Activated CD8-positive, alpha-beta T cell treated with anti-CD3 and anti-CD28 coated beads for 36 hours (primary cell): ENCODE measurements around the gene NOP56. TPM values are rescaled to one million over a fixed set of nuclear protein-coding genes. Genes with fewer than 3 reads are reported as not detected.

ENCODE experiments used
- ATAC-seq: fragments of 200-7000 bp; cut with Tn5 transposase; one replicate; pipeline ENCODE4 v1.10.0; 2021; ENCODE audit warnings: mild to moderate bottlenecking, moderate library complexity
- CTCF ChIA-PET: fragments of 350-600 bp; sonication (Branson Sonifier 250); formaldehyde crosslinking; loops from one replicate; lab custom pipeline; 2021; ENCODE audit warnings: antibody characterized with exemption; lab: Charles Lee
- POLR2A ChIA-PET: fragments of 350-600 bp; sonication (Branson Sonifier 250); formaldehyde crosslinking; loops from one replicate; lab custom pipeline; 2021; ENCODE audit warnings: antibody characterized with exemption; lab: Charles Lee
- DNase-seq: peaks from one replicate; pipeline ENCODE4 v3.0.0-alpha.2; 2020
- H3K27ac Mint-ChIP-seq: one replicate; pipeline ENCODE4 v1.8.0; 2021; ENCODE audit warnings: mild to moderate bottlenecking, mixed read lengths
- H3K27me3 Mint-ChIP-seq: one replicate; pipeline ENCODE4 v1.8.0; 2021; ENCODE audit warnings: mixed read lengths
- H3K36me3 Mint-ChIP-seq: one replicate; pipeline ENCODE4 v1.8.0; 2021; ENCODE audit warnings: low read depth, mixed read lengths
- H3K4me1 Mint-ChIP-seq: one replicate; pipeline ENCODE4 v1.8.0; 2021; ENCODE audit warnings: low read depth, mixed read lengths
- H3K4me3 Mint-ChIP-seq: one replicate; pipeline ENCODE4 v1.8.0; 2021; ENCODE audit warnings: mild to moderate bottlenecking, moderate library complexity, mixed read lengths
- H3K9me3 Mint-ChIP-seq: one replicate; pipeline ENCODE4 v1.8.0; 2021; ENCODE audit warnings: mixed read lengths
- CTCF ChIP-seq: fragments of 200-600 bp; IDR thresholded peaks from one replicate; pipeline ENCODE4 v1.8.0; 2022; ENCODE audit warnings: antibody characterized with exemption, mild to moderate bottlenecking
- intact Hi-C: fragments of 100-400 bp; cut with micrococcal nuclease; formaldehyde crosslinking; loops from one replicate; pipeline ENCODE4 v1.10.0; 2022
- total RNA-seq, 2 experiments: library from RNA; stranded (reverse); gene quantifications; one replicate each; pipeline ENCODE4 v1.2.3, GENCODE V29; 2021

Gene NOP56
- total RNA-seq, 2 experiments from 2014 or later, result 587 to 596 TPM

DNA sequence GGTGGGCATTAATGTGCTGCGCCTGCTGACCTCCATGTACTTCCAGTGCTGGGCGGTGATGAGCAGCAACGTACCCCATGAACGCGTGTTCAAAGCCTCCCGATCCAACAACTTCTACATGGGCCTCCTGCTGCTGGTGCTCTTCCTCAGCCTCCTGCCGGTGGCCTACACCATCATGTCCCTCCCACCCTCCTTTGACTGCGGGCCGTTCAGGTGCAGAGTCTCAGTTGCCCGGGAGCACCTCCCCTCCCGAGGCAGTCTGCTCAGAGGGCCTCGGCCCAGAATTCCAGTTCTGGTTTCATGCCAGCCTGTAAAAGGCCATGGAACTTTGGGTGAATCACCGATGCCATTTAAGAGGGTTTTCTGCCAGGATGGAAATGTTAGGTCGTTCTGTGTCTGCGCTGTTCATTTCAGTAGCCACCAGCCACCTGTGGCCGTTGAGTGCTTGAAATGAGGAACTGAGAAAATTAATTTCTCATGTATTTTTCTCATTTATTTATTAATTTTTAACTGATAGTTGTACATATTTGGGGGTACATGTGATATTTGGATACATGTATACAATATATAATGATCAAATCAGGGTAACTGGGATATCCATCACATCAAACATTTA is 35.2 kb upstream of the NOP56 start:
- Mint-ChIP-seq H3K27ac (no peak overlapping the region), H3K4me3 (no peak overlapping the region), H3K27me3 (peaks cover 18% of the 10 kb centered on the region), H3K9me3 (no peaks in the 10 kb centered on the region), H3K4me1 (peaks cover 6% of the 10 kb centered on the region), H3K36me3 (no peaks in the 10 kb centered on the region)
- POLR2A ChIA-PET, result no interaction called here
- intact Hi-C loops, result no loop called here
- DNase-seq (no peak), ATAC-seq (no peak)
- no peak for TF ChIP-seq CTCF
- CTCF ChIA-PET, result no interaction called here

- CTCF ChIA-PET, result no interaction called here
- H3K4me1 Mint-ChIP-seq, result peaks cover 6% of the 10 kb centered on the region
- no peaks in the 10 kb centered on the region for H3K36me3 Mint-ChIP-seq
- no peaks in the 10 kb centered on the region for H3K9me3 Mint-ChIP-seq
- no peak for ATAC-seq
- POLR2A ChIA-PET, result no interaction called here
- TF ChIP-seq CTCF, result no peak
- H3K27ac Mint-ChIP-seq, result no peak overlapping the region
- H3K4me3 Mint-ChIP-seq, result no peak overlapping the region
- peaks cover 17% of the 10 kb centered on the region for H3K27me3 Mint-ChIP-seq
- DNase-seq, result no peak
- intact Hi-C loops, result no loop called here
Measured at GRCh38 chr20:2618815-2619214, 33.6 kb upstream of the NOP56 start.

DNA sequence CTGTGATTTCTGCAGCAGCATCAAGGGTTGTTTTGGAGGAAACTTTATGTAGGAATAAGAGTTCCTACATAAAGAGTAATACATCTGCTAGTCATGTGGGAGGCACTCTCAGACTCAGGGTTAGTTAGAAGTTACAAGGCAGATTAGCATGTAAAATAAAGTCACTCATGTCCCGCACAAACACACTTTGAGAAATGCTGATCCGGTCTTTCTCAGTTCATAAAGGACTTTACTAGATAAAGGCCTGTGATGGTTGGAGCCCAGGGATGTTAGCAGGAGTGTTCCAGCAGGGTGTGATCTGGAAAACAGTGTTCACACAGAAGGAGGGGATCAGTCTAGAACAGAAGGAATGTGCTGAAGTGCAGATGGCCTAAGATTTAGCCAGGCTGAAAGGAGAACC is 33.1 kb upstream of the NOP56 start:
- TF ChIP-seq CTCF, result no peak
- DNase-seq, result no peak
- POLR2A ChIA-PET, result no interaction called here
- Mint-ChIP-seq H3K27ac (no peak overlapping the region), H3K36me3 (no peaks in the 10 kb centered on the region), H3K4me1 (peaks cover 6% of the 10 kb centered on the region), H3K27me3 (peaks cover 17% of the 10 kb centered on the region), H3K4me3 (no peak overlapping the region), H3K9me3 (no peaks in the 10 kb centered on the region)
- ATAC-seq, result no peak
- intact Hi-C loops, result no loop called here
- CTCF ChIA-PET, result no interaction called here

DNA sequence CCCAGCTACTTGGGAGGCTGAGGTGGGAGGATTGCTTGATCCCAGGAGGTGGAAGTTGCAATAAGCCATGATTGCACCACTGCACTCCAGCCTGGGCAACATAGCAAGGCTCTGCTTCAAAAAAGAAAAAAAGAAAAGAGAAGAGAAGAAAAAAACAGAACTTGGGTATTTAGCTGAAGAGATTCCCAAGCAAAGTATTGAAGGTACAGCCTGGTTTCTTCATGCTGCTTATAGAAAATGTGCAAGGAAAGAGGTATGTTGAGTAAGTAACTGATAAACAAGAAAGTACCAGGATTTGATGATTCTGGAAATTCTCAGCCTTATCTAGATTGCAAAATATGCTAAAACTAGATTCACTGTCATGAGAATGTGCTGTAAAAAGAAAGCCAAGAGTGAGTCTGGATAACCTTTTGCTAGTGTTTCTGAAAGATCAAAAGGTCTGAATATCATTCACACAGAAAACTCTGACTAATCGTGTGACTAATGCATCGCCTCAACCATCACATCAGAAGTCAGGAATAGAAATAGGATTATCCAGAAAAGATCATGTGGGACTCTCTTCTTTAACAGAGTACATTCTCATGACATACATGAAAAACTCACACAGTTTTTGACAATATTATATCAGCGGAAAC is 32.4 kb upstream of the NOP56 start:
- H3K4me3 Mint-ChIP-seq, result no peak overlapping the region
- DNase-seq (no peak), ATAC-seq (no peak)
- no peak overlapping the region for H3K27ac Mint-ChIP-seq
- peaks cover 17% of the 10 kb centered on the region for H3K27me3 Mint-ChIP-seq
- H3K36me3 Mint-ChIP-seq, result no peaks in the 10 kb centered on the region
- TF ChIP-seq CTCF, result no peak
- H3K4me1 Mint-ChIP-seq, result peaks cover 6% of the 10 kb centered on the region
- intact Hi-C loops, result no loop called here
- CTCF ChIA-PET, result no interaction called here
- no peaks in the 10 kb centered on the region for H3K9me3 Mint-ChIP-seq
- POLR2A ChIA-PET, result no interaction called here

DNA sequence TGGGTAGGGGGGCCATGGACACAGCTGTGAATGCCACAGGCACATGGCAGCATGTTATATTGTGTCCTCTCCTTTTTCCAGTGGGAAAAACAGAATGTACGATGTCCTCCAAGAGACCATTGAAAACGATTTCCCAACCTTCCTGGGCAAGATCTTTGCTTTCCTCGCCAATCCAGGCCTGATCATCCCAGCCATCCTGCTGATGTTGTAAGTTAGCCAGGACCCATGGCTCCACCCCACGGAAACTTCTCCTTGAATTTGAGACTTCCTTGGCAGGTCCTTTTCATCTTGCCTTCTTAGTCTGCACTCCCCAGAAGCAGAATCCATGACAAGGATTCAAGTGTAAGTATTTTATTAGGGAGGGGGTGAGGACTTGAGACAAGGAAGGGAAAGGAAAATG is 28.2 kb upstream of the NOP56 start:
- no peak for ATAC-seq

More for the DNA sequence above, 28.2 kb upstream of the NOP56 start:
- Mint-ChIP-seq H3K4me3 (no peak overlapping the region), H3K27ac (no peak overlapping the region), H3K9me3 (peaks cover 2% of the 10 kb centered on the region), H3K4me1 (peaks cover 6% of the 10 kb centered on the region), H3K36me3 (no peaks in the 10 kb centered on the region), H3K27me3 (peaks cover 12% of the 10 kb centered on the region)
- CTCF ChIA-PET, result no interaction called here
- intact Hi-C loops, result no loop called here
- POLR2A ChIA-PET, result no interaction called here
- no peak for TF ChIP-seq CTCF
- DNase-seq, result no peak
